SK-N-SH (cell line): ENCODE results near the gene KRT6A.

Source experiments
- CHD2 ChIP-seq: fragments of 150-350 bp; IDR thresholded peaks from 2 replicates; pipeline ENCODE4 v1.6.1; 2018; ENCODE audit warnings: low read length; ENCODE audit not compliant: partially characterized antibody
- EP300 ChIP-seq, 2 experiments: IDR thresholded peaks; 2 replicates each; pipeline versions ENCODE4 v1.4.0 to v1.6.1; 2012; ENCODE audit warnings: borderline replicate concordance in 1 of 2, low read depth in 1 of 2, low read length in 1 of 2
- FOXM1 ChIP-seq: IDR thresholded peaks from 2 replicates; pipeline ENCODE4 v1.4.0; 2012; ENCODE audit warnings: low read depth, mild to moderate bottlenecking
- GABPA ChIP-seq: IDR thresholded peaks from 2 replicates; pipeline ENCODE4 v1.4.0; 2012; ENCODE audit warnings: low read depth, mild to moderate bottlenecking
- JUND ChIP-seq: IDR thresholded peaks from 2 replicates; pipeline ENCODE4 v1.4.0; 2012
- NRF1 ChIP-seq: IDR thresholded peaks from 2 replicates; pipeline ENCODE4 v1.6.1; 2012; ENCODE audit warnings: low read depth, mild to moderate bottlenecking, low read length
- POLR2AphosphoS5 ChIP-seq: IDR thresholded peaks from 2 replicates; pipeline ENCODE4 v1.6.1; 2012; ENCODE audit warnings: low read depth, low read length
- RXRA ChIP-seq: IDR thresholded peaks from 2 replicates; pipeline ENCODE4 v1.4.0; 2012; ENCODE audit warnings: low read depth, mild to moderate bottlenecking, borderline replicate concordance
- SMC3 ChIP-seq: IDR thresholded peaks from 2 replicates; pipeline ENCODE4 v1.6.1; 2012; ENCODE audit warnings: low read depth, low read length, improper control_type of control experiment
- TF ChIP-seq, protein P1 (sequence below): fragments of 200-600 bp; sonication (generic); IDR thresholded peaks from 2 replicates; pipeline ENCODE4 v1.6.1; 2017; ENCODE audit warnings: antibody characterized with exemption, mild to moderate bottlenecking, moderate library complexity
- TF ChIP-seq, protein P2 (sequence below): IDR thresholded peaks from 2 replicates; pipeline ENCODE4 v1.4.0; 2012; ENCODE audit warnings: low read depth
- TF ChIP-seq, protein P3 (sequence below): IDR thresholded peaks from 2 replicates; pipeline ENCODE4 v1.6.1; 2012; ENCODE audit warnings: mild to moderate bottlenecking, low read depth, low read length, moderate library complexity

DNA sequence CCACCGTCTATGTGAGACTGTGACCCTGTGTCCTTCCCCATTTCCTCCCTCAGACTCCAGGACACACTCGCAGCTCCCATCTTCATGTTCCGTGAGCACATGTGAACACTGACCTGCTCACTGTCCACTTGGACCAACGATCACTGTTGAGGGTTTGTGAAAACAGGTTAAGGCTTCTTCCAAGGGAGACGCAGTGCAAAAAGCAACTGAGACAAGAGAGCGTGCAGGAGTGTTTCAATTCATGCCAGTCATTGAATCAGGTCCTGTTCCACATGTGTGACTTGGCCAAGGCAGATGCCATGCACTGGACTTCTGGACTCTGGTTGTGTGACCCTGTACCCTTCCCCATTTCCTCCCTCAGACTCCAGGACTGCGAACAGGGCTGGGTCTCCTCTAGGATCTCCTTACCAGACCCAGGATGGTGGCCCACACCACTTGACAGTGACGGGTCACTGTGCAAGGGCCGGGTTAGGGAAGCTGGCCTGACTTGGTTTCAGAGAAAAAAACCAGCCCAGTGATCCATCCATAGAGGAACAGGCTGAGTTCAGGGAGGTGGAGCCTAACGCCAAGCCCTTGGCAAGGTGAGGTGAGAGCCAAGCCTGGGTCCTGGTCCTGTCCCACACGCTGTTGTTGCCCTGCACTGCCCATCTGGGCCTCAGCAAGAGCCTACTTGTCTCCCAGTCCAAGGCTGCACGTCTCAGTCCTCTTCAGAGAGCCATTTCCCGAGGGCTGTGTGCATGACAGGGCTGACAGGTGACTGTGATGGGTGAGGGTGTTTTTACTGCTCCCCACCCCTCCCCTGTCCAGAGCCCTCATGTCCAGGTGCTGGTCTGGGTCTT is 32.8 kb upstream of the KRT6A start:
- TF ChIP-seq, protein P1, sequence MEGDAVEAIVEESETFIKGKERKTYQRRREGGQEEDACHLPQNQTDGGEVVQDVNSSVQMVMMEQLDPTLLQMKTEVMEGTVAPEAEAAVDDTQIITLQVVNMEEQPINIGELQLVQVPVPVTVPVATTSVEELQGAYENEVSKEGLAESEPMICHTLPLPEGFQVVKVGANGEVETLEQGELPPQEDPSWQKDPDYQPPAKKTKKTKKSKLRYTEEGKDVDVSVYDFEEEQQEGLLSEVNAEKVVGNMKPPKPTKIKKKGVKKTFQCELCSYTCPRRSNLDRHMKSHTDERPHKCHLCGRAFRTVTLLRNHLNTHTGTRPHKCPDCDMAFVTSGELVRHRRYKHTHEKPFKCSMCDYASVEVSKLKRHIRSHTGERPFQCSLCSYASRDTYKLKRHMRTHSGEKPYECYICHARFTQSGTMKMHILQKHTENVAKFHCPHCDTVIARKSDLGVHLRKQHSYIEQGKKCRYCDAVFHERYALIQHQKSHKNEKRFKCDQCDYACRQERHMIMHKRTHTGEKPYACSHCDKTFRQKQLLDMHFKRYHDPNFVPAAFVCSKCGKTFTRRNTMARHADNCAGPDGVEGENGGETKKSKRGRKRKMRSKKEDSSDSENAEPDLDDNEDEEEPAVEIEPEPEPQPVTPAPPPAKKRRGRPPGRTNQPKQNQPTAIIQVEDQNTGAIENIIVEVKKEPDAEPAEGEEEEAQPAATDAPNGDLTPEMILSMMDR = no peak
- no peak for TF ChIP-seq POLR2AphosphoS5
- no peak for TF ChIP-seq GABPA
- no peak for TF ChIP-seq RXRA
- TF ChIP-seq NRF1 = no peak
- TF ChIP-seq CHD2 = no peak
- TF ChIP-seq, protein P2, sequence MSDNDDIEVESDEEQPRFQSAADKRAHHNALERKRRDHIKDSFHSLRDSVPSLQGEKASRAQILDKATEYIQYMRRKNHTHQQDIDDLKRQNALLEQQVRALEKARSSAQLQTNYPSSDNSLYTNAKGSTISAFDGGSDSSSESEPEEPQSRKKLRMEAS = no peak
- TF ChIP-seq, protein P3, sequence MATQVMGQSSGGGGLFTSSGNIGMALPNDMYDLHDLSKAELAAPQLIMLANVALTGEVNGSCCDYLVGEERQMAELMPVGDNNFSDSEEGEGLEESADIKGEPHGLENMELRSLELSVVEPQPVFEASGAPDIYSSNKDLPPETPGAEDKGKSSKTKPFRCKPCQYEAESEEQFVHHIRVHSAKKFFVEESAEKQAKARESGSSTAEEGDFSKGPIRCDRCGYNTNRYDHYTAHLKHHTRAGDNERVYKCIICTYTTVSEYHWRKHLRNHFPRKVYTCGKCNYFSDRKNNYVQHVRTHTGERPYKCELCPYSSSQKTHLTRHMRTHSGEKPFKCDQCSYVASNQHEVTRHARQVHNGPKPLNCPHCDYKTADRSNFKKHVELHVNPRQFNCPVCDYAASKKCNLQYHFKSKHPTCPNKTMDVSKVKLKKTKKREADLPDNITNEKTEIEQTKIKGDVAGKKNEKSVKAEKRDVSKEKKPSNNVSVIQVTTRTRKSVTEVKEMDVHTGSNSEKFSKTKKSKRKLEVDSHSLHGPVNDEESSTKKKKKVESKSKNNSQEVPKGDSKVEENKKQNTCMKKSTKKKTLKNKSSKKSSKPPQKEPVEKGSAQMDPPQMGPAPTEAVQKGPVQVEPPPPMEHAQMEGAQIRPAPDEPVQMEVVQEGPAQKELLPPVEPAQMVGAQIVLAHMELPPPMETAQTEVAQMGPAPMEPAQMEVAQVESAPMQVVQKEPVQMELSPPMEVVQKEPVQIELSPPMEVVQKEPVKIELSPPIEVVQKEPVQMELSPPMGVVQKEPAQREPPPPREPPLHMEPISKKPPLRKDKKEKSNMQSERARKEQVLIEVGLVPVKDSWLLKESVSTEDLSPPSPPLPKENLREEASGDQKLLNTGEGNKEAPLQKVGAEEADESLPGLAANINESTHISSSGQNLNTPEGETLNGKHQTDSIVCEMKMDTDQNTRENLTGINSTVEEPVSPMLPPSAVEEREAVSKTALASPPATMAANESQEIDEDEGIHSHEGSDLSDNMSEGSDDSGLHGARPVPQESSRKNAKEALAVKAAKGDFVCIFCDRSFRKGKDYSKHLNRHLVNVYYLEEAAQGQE = no peak
- no peak for TF ChIP-seq JUND
- TF ChIP-seq EP300 (IDR thresholded peaks at IDR 0.05; ENCODE audit: borderline replicate concordance in 1 of 2, low read depth in 1 of 2, low read length in 1 of 2) = no peak
- no peak for TF ChIP-seq FOXM1
- TF ChIP-seq SMC3 = no peak
